ENCODE data around the gene SCAF1. TPM values are rescaled to one million over a fixed set of nuclear protein-coding genes. Genes with fewer than 3 reads are reported as not detected.

The SCAF1 gene
- polyA plus RNA-seq, 2 of the 4 experiments (the other 2 are of a cell fraction): 4.0 to 47.9 TPM

GRCh38 chr19:49594993-49595818, 46.8 kb upstream of the SCAF1 start:
- POLR2A ChIA-PET: interaction anchor here (0.5 kb wide), 1 partner anchor 8 kb away, joined by 3 read pairs; no protein-coding TSS in a partner anchor
- H3K4me3 ChIP-seq: no peak overlapping the region
- ATAC-seq: no peak
- DNase-seq (ENCODE audit: low read depth in 1 of 2, low spot score in 1 of 2): no peak
- no peak overlapping the region for H3K27ac ChIP-seq
- WGBS (ENCODE audit: missing lambda C conversion rate): 90% methylated on average over 22 of the region's 35 CpGs
- no peaks in the 10 kb centered on the region for H3K9me3 ChIP-seq
- H3K4me1 ChIP-seq: peaks cover 7% of the 10 kb centered on the region
- FAIRE-seq: no peak
- TF ChIP-seq BCL3 (IDR thresholded peaks at IDR 0.05) (no peak), POLR2A (IDR thresholded peaks at IDR 0.05; ENCODE audit: low read length) (no peak), MAZ (IDR thresholded peaks at IDR 0.05; ENCODE audit: borderline replicate concordance, low read depth, low read length) (no peak), CTCF (IDR thresholded peaks at IDR 0.05) (no peak), EHMT2 (IDR thresholded peaks at IDR 0.05; ENCODE audit: low read depth) (no peak), ZNF302 (CRISPR knock-in tag; IDR thresholded peaks at IDR 0.05) (no peak), HOXB5 (CRISPR knock-in tag; IDR thresholded peaks at IDR 0.05) (no peak), HEYL (CRISPR knock-in tag; IDR thresholded peaks at IDR 0.05) (no peak), HMGXB4 (CRISPR knock-in tag; IDR thresholded peaks at IDR 0.05; ENCODE audit: borderline replicate concordance) (no peak), CBX8 (IDR thresholded peaks at IDR 0.05) (no peak)
- no peak overlapping the region for H3K4me2 ChIP-seq
- CTCF ChIA-PET: interaction anchor here (1.1 to 3.1 kb wide), 7 partner anchors 7 to 77 kb away, joined by 3 to 13 read pairs (median 4); partner anchors contain the start of gene RRAS

- no peak for TF ChIP-seq FOSL2 (IDR thresholded peaks at IDR 0.05)
- no peak for TF ChIP-seq FOSL2 (CRISPR knock-in tag; IDR thresholded peaks at IDR 0.05)
- no peak for TF ChIP-seq MAFK (IDR thresholded peaks at IDR 0.05; ENCODE audit: partially characterized antibody)
- no peak for TF ChIP-seq FOSB (CRISPR knock-in tag; IDR thresholded peaks at IDR 0.05)
- TF ChIP-seq ELK1 (IDR thresholded peaks at IDR 0.05; ENCODE audit: low read depth, low read length): no peak
- no peak for TF ChIP-seq HOXA7 (CRISPR knock-in tag; IDR thresholded peaks at IDR 0.05)
- TF ChIP-seq RNF2 (IDR thresholded peaks at IDR 0.05; ENCODE audit: borderline replicate concordance, low read depth): no peak
- WGBS (ENCODE audit: missing lambda C conversion rate): 98% methylated on average over 23 of the region's 32 CpGs
- Histone ChIP-seq H3K9me3 (no peaks in the 10 kb centered on the region), H3K4me1 (peaks cover 7% of the 10 kb centered on the region), H3K4me2 (no peak overlapping the region), H3K4me3 (no peak overlapping the region), H3K27ac (no peak overlapping the region)
- FAIRE-seq (no peak), DNase-seq (ENCODE audit: low read depth in 1 of 2, low spot score in 1 of 2) (no peak), ATAC-seq (no peak)
- POLR2A ChIA-PET: interaction anchor here (0.5 kb wide), 1 partner anchor 8 kb away, joined by 3 read pairs; no protein-coding TSS in a partner anchor
- CTCF ChIA-PET: interaction anchor here (1.1 to 3.1 kb wide), 5 partner anchors 25 to 76 kb away, joined by 3 to 13 read pairs (median 7); no protein-coding TSS in a partner anchor
Measured at GRCh38 chr19:49595819-49596404, 46.1 kb upstream of the SCAF1 start.
